Type B pancreatic cell (in vitro differentiated cells): Measurements from ENCODE around the gene SYNDIG1. TPM values are rescaled to one million over a fixed set of nuclear protein-coding genes. Genes with fewer than 3 reads are reported as not detected.

Experiments
- DNase-seq: peaks from one replicate; pipeline ENCODE4 v3.0.0; 2021; ENCODE audit warnings: mixed read lengths; ENCODE audit not compliant: unreplicated experiment; ENCODE audit errors: extremely low spot score
- H3K27ac Mint-ChIP-seq: 2 replicates; pipeline ENCODE4 v1.8.0; 2021; ENCODE audit warnings: mild to moderate bottlenecking, mixed read lengths
- H3K27me3 Mint-ChIP-seq: 2 replicates; pipeline ENCODE4 v1.8.0; 2021; ENCODE audit warnings: mixed read lengths
- H3K36me3 Mint-ChIP-seq: 2 replicates; pipeline ENCODE4 v1.8.0; 2021; ENCODE audit warnings: mixed read lengths
- H3K4me1 Mint-ChIP-seq: one replicate; pipeline ENCODE4 v1.8.0; 2021; ENCODE audit warnings: mixed read lengths; ENCODE audit not compliant: unreplicated experiment
- H3K4me3 Mint-ChIP-seq: 2 replicates; pipeline ENCODE4 v1.8.0; 2021; ENCODE audit warnings: mild to moderate bottlenecking, mixed read lengths
- H3K9me3 Mint-ChIP-seq: 2 replicates; pipeline ENCODE4 v1.8.0; 2021; ENCODE audit warnings: mixed read lengths
- total RNA-seq: library from RNA; stranded (reverse); gene quantifications from 2 replicates; pipeline ENCODE4 v1.2.1, GENCODE V29; 2021; ENCODE audit warnings: low replicate concordance
- TF ChIP-seq, protein P1 (sequence below): fragments of 200-600 bp; sonication (generic); conservative IDR thresholded peaks from 2 replicates; pipeline ENCODE4 v1.5.0; 2021; ENCODE audit warnings: antibody characterized with exemption, mild to moderate bottlenecking

Gene SYNDIG1
- total RNA-seq, 1 donor from 2014 or later = 4.3 TPM

DNA sequence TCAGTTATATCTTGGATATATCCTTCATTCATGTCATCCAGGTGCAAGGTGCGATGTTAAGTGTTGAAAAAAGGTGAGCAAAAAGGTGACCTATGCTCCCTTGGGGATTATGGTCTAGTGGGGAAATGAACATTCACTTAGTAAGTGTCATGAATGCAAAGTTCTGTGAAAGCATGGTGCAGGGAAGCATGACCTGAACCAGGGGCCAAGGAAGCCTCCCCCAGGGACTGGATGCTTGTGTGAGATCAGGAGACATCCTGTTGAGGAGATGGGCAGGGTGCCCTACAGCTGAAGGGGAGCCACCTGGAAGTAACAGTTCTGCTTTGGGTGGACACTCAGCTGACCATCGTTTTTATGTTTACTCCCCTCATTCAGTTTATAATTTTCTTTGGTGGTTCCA is 179.5 kb downstream of the SYNDIG1 start:
- TF ChIP-seq, protein P1, sequence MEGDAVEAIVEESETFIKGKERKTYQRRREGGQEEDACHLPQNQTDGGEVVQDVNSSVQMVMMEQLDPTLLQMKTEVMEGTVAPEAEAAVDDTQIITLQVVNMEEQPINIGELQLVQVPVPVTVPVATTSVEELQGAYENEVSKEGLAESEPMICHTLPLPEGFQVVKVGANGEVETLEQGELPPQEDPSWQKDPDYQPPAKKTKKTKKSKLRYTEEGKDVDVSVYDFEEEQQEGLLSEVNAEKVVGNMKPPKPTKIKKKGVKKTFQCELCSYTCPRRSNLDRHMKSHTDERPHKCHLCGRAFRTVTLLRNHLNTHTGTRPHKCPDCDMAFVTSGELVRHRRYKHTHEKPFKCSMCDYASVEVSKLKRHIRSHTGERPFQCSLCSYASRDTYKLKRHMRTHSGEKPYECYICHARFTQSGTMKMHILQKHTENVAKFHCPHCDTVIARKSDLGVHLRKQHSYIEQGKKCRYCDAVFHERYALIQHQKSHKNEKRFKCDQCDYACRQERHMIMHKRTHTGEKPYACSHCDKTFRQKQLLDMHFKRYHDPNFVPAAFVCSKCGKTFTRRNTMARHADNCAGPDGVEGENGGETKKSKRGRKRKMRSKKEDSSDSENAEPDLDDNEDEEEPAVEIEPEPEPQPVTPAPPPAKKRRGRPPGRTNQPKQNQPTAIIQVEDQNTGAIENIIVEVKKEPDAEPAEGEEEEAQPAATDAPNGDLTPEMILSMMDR = no peak
- Mint-ChIP-seq H3K4me1 (peaks cover 5% of the 10 kb centered on the region), H3K36me3 (no peaks in the 10 kb centered on the region), H3K27ac (no peak overlapping the region), H3K9me3 (peaks cover under 1% of the 10 kb centered on the region), H3K27me3 (no peaks in the 10 kb centered on the region), H3K4me3 (no peak overlapping the region)
- no peak for DNase-seq

DNA sequence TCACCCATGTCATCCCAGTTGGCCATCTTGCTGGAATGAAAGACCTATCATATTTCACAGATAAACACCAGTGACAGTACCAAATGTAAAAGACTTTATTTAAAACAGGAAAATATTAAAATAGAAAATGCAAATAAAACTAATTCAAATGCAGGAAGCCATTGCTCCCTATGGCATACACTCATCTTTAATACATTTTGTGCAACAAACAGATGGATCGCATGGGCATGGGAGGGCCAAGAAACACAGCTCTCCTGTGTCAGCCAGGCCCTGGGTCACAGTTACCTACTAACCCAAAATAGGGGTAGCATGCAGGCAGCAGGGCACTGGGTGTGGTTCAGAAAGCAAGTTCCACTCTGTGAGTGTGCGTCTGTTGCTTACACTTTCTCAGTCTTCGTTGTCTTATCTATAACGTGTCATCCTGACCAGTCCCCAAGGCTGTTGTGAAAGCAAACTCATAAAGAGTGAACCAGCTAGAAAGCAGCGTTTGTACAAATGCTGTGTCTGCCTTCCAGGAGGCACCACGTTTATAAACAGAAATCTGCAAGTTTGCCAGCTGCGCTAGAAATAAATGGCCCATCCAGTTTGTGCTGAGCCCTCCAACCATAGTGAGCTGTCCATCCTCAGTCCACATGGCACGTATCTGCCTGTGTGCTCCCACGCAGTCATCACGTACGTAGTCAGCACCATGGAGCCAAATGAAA is 180.5 kb downstream of the SYNDIG1 start:
- peaks cover 5% of the 10 kb centered on the region for H3K4me1 Mint-ChIP-seq
- TF ChIP-seq, protein P1 = no peak
- no peak overlapping the region for H3K4me3 Mint-ChIP-seq

DNA sequence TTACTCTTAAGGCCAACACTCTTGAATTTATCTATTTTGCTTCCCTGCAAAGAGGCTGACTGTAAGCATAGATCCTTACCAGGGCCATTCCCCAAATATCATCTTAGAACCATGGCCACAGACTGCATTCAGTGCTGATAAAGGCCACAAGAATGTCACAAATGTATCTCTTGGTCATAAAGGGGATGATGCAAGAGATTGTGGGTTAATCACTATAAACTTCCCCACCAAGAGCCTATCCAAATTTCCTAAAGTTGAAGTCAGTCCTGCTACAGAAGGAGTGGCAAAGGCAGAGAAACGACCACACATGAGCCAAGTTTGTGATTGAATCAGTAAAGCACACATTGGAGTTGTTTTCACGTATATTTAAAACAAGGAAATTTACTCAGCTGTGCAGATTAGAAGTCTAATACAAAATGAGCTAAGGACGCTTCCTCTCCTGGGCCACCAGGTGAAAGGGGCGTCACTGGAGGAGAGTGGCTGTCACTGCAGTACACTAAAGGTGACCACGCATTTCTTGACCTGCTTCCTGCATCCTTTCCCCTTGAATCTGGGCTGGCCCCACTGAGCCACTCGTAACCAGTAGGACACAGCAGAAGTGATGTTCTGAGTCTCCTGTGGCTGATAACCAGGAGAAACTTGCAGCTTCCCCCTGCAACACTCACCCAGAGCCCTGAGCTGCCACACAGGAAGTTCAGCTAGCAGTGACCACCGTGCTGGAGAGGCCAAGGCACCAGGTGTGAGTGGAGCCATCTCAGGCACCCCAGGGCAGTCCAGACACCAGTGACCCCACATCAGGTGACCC is 181.9 kb downstream of the SYNDIG1 start:
- Mint-ChIP-seq H3K9me3 (no peaks in the 10 kb centered on the region), H3K36me3 (no peaks in the 10 kb centered on the region), H3K4me3 (no peak overlapping the region), H3K27me3 (no peaks in the 10 kb centered on the region), H3K4me1 (peaks cover 5% of the 10 kb centered on the region), H3K27ac (no peak overlapping the region)
- TF ChIP-seq, protein P1 = peak; percentile 15
- DNase-seq = no peak

More for the DNA sequence above, 180.5 kb downstream of the SYNDIG1 start:
- no peaks in the 10 kb centered on the region for H3K27me3 Mint-ChIP-seq
- H3K9me3 Mint-ChIP-seq = no peaks in the 10 kb centered on the region
- DNase-seq = no peak
- H3K36me3 Mint-ChIP-seq = no peaks in the 10 kb centered on the region
- H3K27ac Mint-ChIP-seq = no peak overlapping the region

DNA sequence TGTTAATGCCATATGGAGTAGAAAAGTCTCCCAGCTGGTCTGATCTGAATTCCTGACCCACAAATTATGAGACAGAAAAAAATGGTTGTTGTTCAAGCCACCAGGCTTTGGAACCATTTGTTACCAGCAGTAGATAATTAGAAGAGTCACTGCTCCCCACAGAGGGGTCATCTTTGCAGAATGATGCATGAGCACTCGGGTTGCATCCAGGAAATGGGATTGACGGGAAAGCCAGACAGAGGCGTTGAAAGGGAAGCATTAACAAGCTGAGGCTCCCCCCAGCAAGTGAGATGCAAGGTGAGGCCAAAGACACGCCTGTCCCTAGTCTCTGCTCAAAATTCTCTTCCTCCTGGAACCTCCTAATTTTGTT is 182.5 kb downstream of the SYNDIG1 start:
- Mint-ChIP-seq H3K36me3 (no peaks in the 10 kb centered on the region), H3K4me1 (peaks cover 5% of the 10 kb centered on the region), H3K27ac (no peak overlapping the region), H3K4me3 (no peak overlapping the region), H3K9me3 (no peaks in the 10 kb centered on the region), H3K27me3 (no peaks in the 10 kb centered on the region)
- DNase-seq = no peak
- TF ChIP-seq, protein P1 = no peak

DNA sequence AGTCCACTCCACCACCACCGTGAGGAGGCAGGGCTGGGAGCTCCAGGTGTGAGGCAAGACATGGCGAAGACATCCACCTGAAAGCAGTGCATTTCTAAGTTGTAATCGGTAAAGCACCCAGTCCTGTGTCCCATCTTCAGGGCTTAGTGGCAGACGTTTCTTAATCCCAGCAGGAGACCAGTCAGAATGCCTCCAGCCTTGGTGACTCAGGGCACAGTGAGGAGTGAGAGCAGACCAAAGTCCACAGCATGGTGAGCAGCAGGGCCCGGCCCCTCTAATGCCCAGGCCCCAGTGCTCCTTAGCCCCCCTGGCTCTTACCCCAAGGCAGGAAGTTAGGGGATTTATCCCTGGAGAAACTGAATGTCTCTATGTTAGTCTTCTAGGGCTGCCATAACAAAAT is 183.9 kb downstream of the SYNDIG1 start:
- no peak overlapping the region for H3K4me3 Mint-ChIP-seq
- no peak for DNase-seq
- TF ChIP-seq, protein P1 = no peak
- H3K27ac Mint-ChIP-seq = no peak overlapping the region
- H3K4me1 Mint-ChIP-seq = peaks cover 5% of the 10 kb centered on the region
- H3K36me3 Mint-ChIP-seq = no peaks in the 10 kb centered on the region
- no peaks in the 10 kb centered on the region for H3K9me3 Mint-ChIP-seq
- H3K27me3 Mint-ChIP-seq = no peaks in the 10 kb centered on the region
